Right renal cortex interstitium (tissue), 3 donors: ENCODE data around the gene CTNND1. TPM values are rescaled to one million over a fixed set of nuclear protein-coding genes. Genes with fewer than 3 reads are reported as not detected.

Experiments
- DNase-seq, 3 donors: peaks; one replicate each; pipeline ENCODE4 v3.0.0-alpha.2; 2013; ENCODE audit warnings: low read depth in 3 of 3, low spot score in 2 of 3
- polyA plus RNA-seq, 3 donors: library from polyadenylated mRNA; unstranded; fragments of 120-200 nt; gene quantifications; one replicate each; pipeline ENCODE4 v1.2.1, GENCODE V29; 2013; ENCODE audit not compliant: insufficient read length in 3 of 3

The CTNND1 gene
- polyA plus RNA-seq, 3 donors, result 204 to 221 (median 210) TPM

DNA sequence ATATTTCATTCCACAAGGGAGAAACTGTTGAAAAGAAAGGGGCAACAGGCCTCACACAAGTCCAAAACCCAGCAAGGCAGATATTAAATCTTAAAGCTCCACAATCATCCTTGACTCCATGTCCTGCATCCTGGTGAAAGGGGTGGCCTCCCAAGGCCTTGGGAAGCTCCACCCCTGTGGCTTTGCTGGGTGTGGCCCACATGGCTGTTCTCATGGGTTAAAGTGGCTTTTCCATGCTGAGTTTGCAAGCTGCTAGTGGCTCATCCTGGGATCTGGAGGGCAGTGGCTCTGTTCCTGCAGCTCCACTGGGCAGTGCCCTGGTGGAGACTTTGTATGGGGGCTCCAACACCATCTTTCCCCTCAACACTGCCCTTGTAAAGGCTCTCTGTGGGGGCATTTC lies 106.4 kb downstream of the CTNND1 start:
- no peak for DNase-seq

DNA sequence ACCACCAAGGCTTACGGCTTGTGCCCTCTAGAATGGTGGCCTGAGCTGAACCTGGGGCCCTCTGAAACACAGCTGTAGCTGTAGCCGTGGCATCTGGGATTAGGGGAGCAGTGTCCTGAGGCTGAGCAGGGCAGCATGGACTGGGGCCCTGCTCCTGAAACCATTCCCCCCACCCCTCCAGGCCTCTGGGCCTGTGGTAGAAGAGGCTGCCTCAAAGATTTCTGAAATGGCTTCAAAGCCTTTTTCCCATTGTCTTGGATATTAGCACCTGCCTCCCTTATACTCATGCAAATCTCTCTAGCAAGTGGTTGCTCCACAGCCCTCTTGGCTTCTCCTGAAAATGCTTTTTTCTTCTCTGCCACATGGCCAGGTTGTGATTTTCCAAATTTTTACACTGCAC lies 106.9 kb downstream of the CTNND1 start:
- no peak for DNase-seq

Other genes starting within 250 kb of the CTNND1 start
- 1 to 10 TPM; 5.0 to 6.1 (median 5.4) TPM for gene SLC43A1, start 246.1 kb upstream of the CTNND1 start, polyA plus RNA-seq
- gene TIMM10, start 231.0 kb upstream of the CTNND1 start, polyA plus RNA-seq, result 10 to 100 TPM; 54.0 to 58.4 (median 58.3) TPM
- under 1 TPM; 0.12 to 0.28 (median 0.23) TPM for gene SMTNL1, start 224.2 kb upstream of the CTNND1 start, polyA plus RNA-seq
- gene UBE2L6, start 194.1 kb upstream of the CTNND1 start, polyA plus RNA-seq, result 10 to 100 TPM; 41.3 to 43.6 (median 43.4) TPM
- gene SERPING1, start 164.1 kb upstream of the CTNND1 start, polyA plus RNA-seq, result 100 to 1,000 TPM; 139 to 172 (median 151) TPM
- 1 to 10 TPM; 1.2 to 1.9 (median 1.7) TPM for gene YPEL4, start 111.9 kb upstream of the CTNND1 start, polyA plus RNA-seq
- gene CLP1, start 104.0 kb upstream of the CTNND1 start, polyA plus RNA-seq, result 10 to 100 TPM; 16.6 to 18.5 (median 18.4) TPM
- gene ZDHHC5, start 93.7 kb upstream of the CTNND1 start, polyA plus RNA-seq, result 10 to 100 TPM; 52.3 to 56.7 (median 52.8) TPM
- 10 to 100 TPM; 21.2 to 23.7 (median 22.9) TPM for gene MED19, start 49.6 kb upstream of the CTNND1 start, polyA plus RNA-seq
- gene TMX2, start 49.2 kb upstream of the CTNND1 start, polyA plus RNA-seq, result 100 to 1,000 TPM; 117 to 119 (median 118) TPM
- gene SELENOH, start 20.3 kb upstream of the CTNND1 start, polyA plus RNA-seq, result 100 to 1,000 TPM in 2 of 3 donors, 10 to 100 TPM in 1; 99.4 to 124 (median 108) TPM
- under 1 TPM; 0.10 to 0.19 (median 0.15) TPM for gene BTBD18, start 10.0 kb upstream of the CTNND1 start, polyA plus RNA-seq